HG03354 (cell line): Measurements from ENCODE around the gene SND1.

Experiments used
- ATAC-seq: cut with Tn5 transposase; IDR thresholded peaks from one replicate; pipeline ENCODE4 v1.9.1; 2021; ENCODE audit warnings: mild to moderate bottlenecking; ENCODE audit not compliant: unreplicated experiment, poor library complexity, severe bottlenecking

SND1 gene

DNA sequence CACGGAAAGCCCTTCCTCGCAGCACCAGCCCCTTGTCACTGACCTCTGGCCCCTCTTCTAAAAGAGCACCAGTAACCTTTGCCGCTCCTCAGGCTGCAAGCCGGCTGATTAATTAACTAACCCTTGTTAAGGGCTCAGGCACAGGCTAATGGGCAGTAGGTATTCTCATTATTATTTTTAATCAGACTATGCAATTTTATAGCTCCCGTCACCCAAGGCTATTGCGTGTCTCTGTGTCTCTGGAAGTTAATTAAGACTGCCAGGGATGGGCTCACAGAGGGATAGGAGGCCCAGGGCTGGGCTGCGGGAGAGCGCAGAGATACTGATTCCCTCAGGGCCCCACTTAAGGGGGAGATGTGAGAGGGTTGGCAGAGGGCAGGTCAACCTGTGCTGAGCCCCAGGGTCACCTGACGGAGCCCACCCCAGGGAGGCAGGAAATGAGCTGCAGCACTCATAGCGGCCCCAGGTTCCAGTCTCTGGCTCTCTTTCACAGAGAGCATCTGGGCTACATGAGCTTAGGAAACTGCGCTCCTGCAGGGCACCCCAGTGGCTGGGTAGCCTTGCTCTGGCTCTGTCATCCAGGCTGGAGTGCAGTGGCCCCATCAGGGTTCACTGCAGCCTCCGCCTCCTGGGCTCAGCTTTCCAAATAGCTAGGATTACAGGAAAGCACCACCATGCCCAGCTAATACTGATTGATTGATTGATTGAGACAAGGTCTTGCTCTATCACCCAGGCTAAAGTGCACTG lies 471.5 kb downstream of the SND1 start:
- no peak for ATAC-seq

DNA sequence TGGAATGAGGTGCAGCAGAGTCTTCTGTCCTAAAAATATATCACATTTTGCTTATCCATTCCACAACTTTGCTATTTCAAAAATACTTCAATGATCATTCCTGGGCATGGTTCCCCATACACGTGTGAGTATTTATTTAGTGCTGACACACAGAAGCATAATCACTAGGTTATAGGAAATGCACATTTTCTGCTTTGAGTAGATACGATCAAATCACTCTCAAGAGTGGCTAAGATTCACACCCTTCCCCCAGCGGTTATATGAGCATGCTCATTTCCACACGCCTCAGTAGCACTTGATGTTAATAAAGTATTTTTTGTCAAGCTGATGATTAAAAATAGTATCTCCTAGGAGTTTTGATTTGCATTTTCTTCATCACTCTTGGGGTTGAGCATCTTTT lies 472.8 kb downstream of the SND1 start:
- ATAC-seq: no peak

DNA sequence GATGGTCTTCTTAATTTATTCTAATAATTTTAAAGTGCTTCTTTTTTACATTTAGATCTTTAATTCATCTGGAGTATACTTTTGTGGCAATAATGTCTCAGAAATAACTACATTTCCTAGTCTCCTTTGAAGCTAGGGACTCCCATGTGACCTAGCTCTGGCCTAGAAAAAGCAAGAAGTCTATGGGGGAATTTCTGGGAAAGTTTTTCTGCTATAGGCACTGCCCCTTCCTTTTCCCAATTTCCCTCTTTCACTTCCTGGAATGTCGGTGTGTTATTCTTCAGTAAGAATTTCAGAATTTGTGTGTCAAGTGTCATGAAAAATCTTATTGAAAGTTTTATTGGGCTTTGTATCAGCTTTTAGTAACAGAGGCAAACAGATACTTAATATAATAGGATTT lies 473.8 kb downstream of the SND1 start:
- ATAC-seq: no peak

- ATAC-seq: no peak
Observed at GRCh38 chr7:128128401-128128800, 476.4 kb downstream of the SND1 start.

- ATAC-seq: no peak
Observed at GRCh38 chr7:128129224-128129864, 477.4 kb downstream of the SND1 start.

DNA sequence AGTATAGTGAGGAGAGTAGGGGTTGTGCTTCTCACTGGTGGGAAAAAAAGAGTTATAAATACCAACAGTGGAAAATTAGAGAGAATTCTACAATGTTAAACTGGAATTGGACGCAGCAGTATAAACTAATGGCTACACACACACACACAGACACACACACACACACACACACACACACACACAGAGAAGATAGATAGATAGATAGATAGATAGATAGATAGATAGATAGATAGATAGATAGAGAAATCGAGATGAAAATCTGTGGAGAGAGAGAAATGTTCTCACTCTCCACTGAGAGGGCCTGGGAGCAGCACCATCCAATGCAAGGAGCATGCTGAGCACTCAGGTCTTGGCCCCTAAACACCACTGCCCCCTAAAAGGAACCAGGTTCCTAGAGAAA lies 479.1 kb downstream of the SND1 start:
- no peak for ATAC-seq

GRCh38 chr7:128131731-128132130 lies 479.7 kb downstream of the SND1 start:
- ATAC-seq: no peak

- ATAC-seq: no peak
Observed at GRCh38 chr7:128132426-128133069, 480.6 kb downstream of the SND1 start.

DNA sequence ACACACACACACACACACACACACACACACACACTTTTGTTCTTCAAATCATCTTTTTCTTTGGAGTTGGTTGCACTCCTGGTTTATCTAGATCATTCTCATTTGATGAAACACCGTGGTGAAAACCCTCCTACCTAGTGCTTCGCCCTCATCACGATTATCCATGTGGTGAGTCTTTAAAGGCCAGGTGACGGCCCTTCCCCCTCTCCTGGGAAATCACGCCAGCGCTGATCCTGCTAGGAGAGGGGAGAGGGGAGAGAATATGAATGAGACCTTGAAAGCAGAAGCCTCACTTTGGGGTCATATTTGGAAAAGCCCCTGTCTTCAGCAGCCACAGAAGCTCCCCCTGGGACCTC lies 483.1 kb downstream of the SND1 start:
- ATAC-seq: no peak

DNA sequence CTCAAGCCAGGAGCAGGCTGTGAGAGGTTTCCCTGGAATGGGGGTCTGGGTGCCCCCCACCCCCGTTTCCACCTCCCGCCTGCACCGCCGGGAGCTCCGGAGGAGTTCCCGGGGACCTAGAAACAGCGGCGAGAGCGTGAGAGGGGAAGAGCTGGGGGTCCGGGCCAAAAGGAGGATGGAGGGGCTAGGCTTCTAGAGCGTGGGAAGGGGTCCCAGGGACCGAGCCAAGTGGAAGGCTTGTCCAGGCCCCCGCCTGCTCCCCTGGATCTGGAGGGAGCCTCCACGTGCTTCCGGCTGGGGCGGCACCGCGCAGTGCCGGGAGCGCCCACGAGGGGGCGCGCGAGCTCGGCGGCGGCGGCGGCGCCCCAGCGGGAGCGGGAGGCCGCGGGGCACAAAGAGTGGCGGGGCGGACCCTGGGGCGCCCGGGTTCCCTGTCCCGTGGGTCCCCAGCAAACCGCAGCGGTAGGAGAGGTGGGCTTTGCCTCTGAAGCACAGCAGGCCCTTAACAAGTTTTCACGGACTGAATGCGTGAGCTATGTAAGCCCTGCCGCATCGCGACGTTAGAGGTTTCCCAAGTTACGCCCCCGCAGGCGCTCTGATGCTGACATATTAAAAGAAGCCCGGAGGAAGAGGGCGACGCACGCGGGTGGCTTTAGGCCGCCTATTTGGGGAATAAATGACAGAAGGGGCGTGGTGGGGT lies 483.7 kb downstream of the SND1 start:
- ATAC-seq: peak; percentile 95

DNA sequence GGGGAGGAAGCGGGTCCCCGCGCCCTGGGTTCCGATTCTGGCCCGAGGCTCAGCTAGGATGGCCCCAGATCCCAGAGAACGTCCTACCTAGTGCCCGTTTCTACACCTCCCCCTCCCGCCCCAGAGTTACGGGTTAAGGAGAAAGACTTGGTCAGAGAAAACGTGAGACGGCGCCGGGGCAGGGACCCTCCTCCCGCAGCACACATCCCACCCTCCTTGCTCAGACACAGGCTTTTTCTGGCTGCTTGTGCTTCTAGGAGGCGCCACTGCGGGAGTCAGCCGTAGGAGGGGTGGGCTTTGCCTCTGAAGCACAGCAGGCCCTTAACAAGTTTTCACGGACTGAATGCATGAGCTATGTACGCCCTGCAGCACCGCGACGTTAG lies 484.2 kb downstream of the SND1 start:
- peak; percentile 6 for ATAC-seq

GRCh38 chr7:128137181-128137580 lies 485.2 kb downstream of the SND1 start:
- ATAC-seq: no peak

- ATAC-seq: no peak
Observed at GRCh38 chr7:128139406-128139805, 487.4 kb downstream of the SND1 start.

- ATAC-seq: no peak
Observed at GRCh38 chr7:128141683-128142195, 489.7 kb downstream of the SND1 start.
